Trophoblast cell (in vitro differentiated cells and primary cell): ENCODE measurements around the gene MACROD2.
"Not testable (repeated sequence)": the region's sequence is repeated elsewhere in the genome, so short reads cannot be mapped to it uniquely, and the experiment has no call there.

ENCODE experiments used
- DNase-seq, 2 donors: peaks; one replicate each; pipeline ENCODE4 v3.0.0-alpha.2; 2016
- H2AFZ ChIP-seq: 2 replicates; pipeline ENCODE4 v1.6.1; 2013; ENCODE audit warnings: low read length, moderate library complexity, mild to moderate bottlenecking; ENCODE audit not compliant: insufficient read depth, poor library complexity
- H2AK5ac ChIP-seq: 2 replicates; pipeline ENCODE4 v1.6.1; 2013; ENCODE audit warnings: mild to moderate bottlenecking, low read length
- H2BK120ac ChIP-seq: 2 replicates; pipeline ENCODE4 v1.6.1; 2013; ENCODE audit warnings: low read length, mild to moderate bottlenecking, moderate library complexity; ENCODE audit not compliant: insufficient read depth, poor library complexity
- H2BK12ac ChIP-seq: 2 replicates; pipeline ENCODE4 v1.6.1; 2013; ENCODE audit warnings: mild to moderate bottlenecking, low read length, moderate library complexity
- H2BK5ac ChIP-seq: 2 replicates; pipeline ENCODE4 v1.6.1; 2013; ENCODE audit warnings: low read length, low read depth, moderate library complexity, mild to moderate bottlenecking; ENCODE audit not compliant: poor library complexity
- H3K14ac ChIP-seq: 2 replicates; pipeline ENCODE4 v1.6.1; 2013; ENCODE audit warnings: mild to moderate bottlenecking, low read length
- H3K18ac ChIP-seq: 2 replicates; pipeline ENCODE4 v1.6.1; 2013; ENCODE audit warnings: mild to moderate bottlenecking, low read length
- H3K23ac ChIP-seq: 2 replicates; pipeline ENCODE4 v1.6.1; 2013; ENCODE audit warnings: low read length
- H3K27ac ChIP-seq: 2 replicates; pipeline ENCODE4 v1.5.1; 2013; ENCODE audit warnings: low read depth, mild to moderate bottlenecking, inconsistent platforms, low read length, moderate library complexity
- H3K27me3 ChIP-seq: 2 replicates; pipeline ENCODE4 v1.6.1; 2013; ENCODE audit warnings: inconsistent platforms, mild to moderate bottlenecking, low read length, moderate library complexity; ENCODE audit not compliant: insufficient read depth
- H3K36me3 ChIP-seq, 2 experiments: 1 replicate in 1 of 2; 2 replicates in 1 of 2; pipeline ENCODE4 v1.6.1; 2013; ENCODE audit warnings: low read length in 2 of 2, mild to moderate bottlenecking in 2 of 2, moderate library complexity in 1 of 2; ENCODE audit not compliant: insufficient read depth in 2 of 2, control insufficient read depth in 1 of 2
- H3K4ac ChIP-seq: 2 replicates; pipeline ENCODE4 v1.6.1; 2013; ENCODE audit warnings: low read depth, mild to moderate bottlenecking, low read length, moderate library complexity
- H3K4me1 ChIP-seq, 2 experiments: 1 replicate in 1 of 2; 2 replicates in 1 of 2; pipeline ENCODE4 v1.6.1; 2013; ENCODE audit warnings: low read length in 2 of 2, mild to moderate bottlenecking in 2 of 2, moderate library complexity in 1 of 2; ENCODE audit not compliant: insufficient read depth in 2 of 2, control insufficient read depth in 1 of 2
- H3K4me2 ChIP-seq: 2 replicates; pipeline ENCODE4 v1.6.1; 2013; ENCODE audit warnings: inconsistent platforms, mild to moderate bottlenecking, low read length, moderate library complexity
- H3K4me3 ChIP-seq: 2 replicates; pipeline ENCODE4 v1.5.1; 2013; ENCODE audit warnings: mild to moderate bottlenecking, low read depth, low read length, inconsistent platforms
- H3K79me1 ChIP-seq: one replicate; pipeline ENCODE4 v1.6.1; 2013; ENCODE audit warnings: low read length
- H3K79me2 ChIP-seq: 2 replicates; pipeline ENCODE4 v1.6.1; 2013; ENCODE audit warnings: low read length, mild to moderate bottlenecking; ENCODE audit not compliant: control insufficient read depth, insufficient read depth, poor library complexity
- H3K9ac ChIP-seq: 2 replicates; pipeline ENCODE4 v1.6.1; 2013; ENCODE audit warnings: mild to moderate bottlenecking, low read length
- H3K9me3 ChIP-seq: 2 replicates; pipeline ENCODE4 v1.6.1; 2013; ENCODE audit warnings: low read depth, mild to moderate bottlenecking, control low read depth, inconsistent platforms, low read length; ENCODE audit not compliant: insufficient read depth
- H4K12ac ChIP-seq: 2 replicates; pipeline ENCODE4 v1.6.1; 2013; ENCODE audit warnings: low read depth, mild to moderate bottlenecking, low read length, moderate library complexity
- H4K8ac ChIP-seq: 2 replicates; pipeline ENCODE4 v1.6.1; 2013; ENCODE audit warnings: low read depth, mild to moderate bottlenecking, low read length, moderate library complexity
- H4K91ac ChIP-seq: one replicate; pipeline ENCODE4 v1.6.1; 2013; ENCODE audit warnings: low read depth, mild to moderate bottlenecking, low read length, moderate library complexity
- WGBS: extraction: QIAGEN DNeasy Blood & Tissue Kit; methylation state at CpG from one replicate; pipeline ENCODE4 v1.1.7; 2013; ENCODE audit warnings: missing lambda C conversion rate; ENCODE audit not compliant: insufficient read length, insufficient coverage; ENCODE audit errors: extremely low coverage; 5-methylcytosine and 5-hydroxymethylcytosine counted together

Gene MACROD2

DNA sequence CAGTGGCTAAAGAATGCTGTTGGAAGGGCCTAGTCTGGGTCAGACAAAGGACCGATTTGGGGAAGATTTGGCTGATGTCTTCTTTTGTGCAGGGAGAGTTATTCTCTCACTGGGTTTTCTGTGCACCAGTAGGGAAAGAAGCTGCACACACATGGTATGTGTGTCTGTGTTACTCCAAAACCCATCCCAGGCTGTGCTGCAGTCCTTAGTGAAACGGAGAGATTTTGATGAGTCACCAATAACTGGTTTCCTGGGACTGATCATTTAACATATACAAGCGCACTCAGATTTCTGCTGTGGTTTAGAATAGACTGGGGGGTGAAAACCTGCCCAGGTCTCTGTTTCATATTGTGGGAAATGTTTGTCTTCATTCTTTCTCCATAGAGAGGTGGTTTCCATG lies 1528.1 kb downstream of the MACROD2 start:
- no peak overlapping the region for H3K9ac ChIP-seq
- no peaks in the 10 kb centered on the region for H3K79me2 ChIP-seq
- no peaks in the 10 kb centered on the region for H3K79me1 ChIP-seq
- H4K8ac ChIP-seq, result no peak overlapping the region
- H3K27me3 ChIP-seq, result no peaks in the 10 kb centered on the region
- H3K4ac ChIP-seq, result no peak overlapping the region
- no peak overlapping the region for H3K27ac ChIP-seq
- no peaks in the 10 kb centered on the region for H3K36me3 ChIP-seq
- no peak overlapping the region for H2BK5ac ChIP-seq
- H3K18ac ChIP-seq, result no peak overlapping the region
- no CpG with 5 or more reads among the region's 3 CpGs for WGBS
- H2AFZ ChIP-seq, result no peak overlapping the region
- no peak overlapping the region for H2BK120ac ChIP-seq
- no peak overlapping the region for H3K14ac ChIP-seq
- no peak overlapping the region for H3K4me2 ChIP-seq
- DNase-seq, result no peak
- H4K12ac ChIP-seq, result no peak overlapping the region
- H3K9me3 ChIP-seq, result peaks cover 2% of the 10 kb centered on the region
- H4K91ac ChIP-seq, result no peak overlapping the region
- no peaks in the 10 kb centered on the region for H3K4me1 ChIP-seq
- H3K4me3 ChIP-seq, result no peak overlapping the region
- no peak overlapping the region for H2BK12ac ChIP-seq
- no peak overlapping the region for H3K23ac ChIP-seq
- no peak overlapping the region for H2AK5ac ChIP-seq

GRCh38 chr20:15528391-15529111 lies 1533.2 kb downstream of the MACROD2 start:
- H3K18ac ChIP-seq, result no peak overlapping the region
- no peaks in the 10 kb centered on the region for H3K4me1 ChIP-seq
- H2AK5ac ChIP-seq, result no peak overlapping the region
- H4K8ac ChIP-seq, result no peak overlapping the region
- peaks cover 2% of the 10 kb centered on the region for H3K9me3 ChIP-seq
- no peak overlapping the region for H4K91ac ChIP-seq
- H3K27ac ChIP-seq, result no peak overlapping the region
- H3K27me3 ChIP-seq, result no peaks in the 10 kb centered on the region
- no peak overlapping the region for H3K4me3 ChIP-seq
- H2BK12ac ChIP-seq, result no peak overlapping the region
- peak in 1 of 2 donors; percentile 41 for DNase-seq
- H3K79me1 ChIP-seq, result no peaks in the 10 kb centered on the region
- no peak overlapping the region for H3K4me2 ChIP-seq
- H3K23ac ChIP-seq, result no peak overlapping the region
- WGBS, result no CpG with 5 or more reads among the region's 4 CpGs
- H3K14ac ChIP-seq, result no peak overlapping the region
- no peak overlapping the region for H4K12ac ChIP-seq
- no peak overlapping the region for H3K9ac ChIP-seq
- no peaks in the 10 kb centered on the region for H3K79me2 ChIP-seq
- H2BK120ac ChIP-seq, result no peak overlapping the region
- no peak overlapping the region for H2AFZ ChIP-seq
- no peaks in the 10 kb centered on the region for H3K36me3 ChIP-seq
- H3K4ac ChIP-seq, result no peak overlapping the region
- H2BK5ac ChIP-seq, result no peak overlapping the region

GRCh38 chr20:15535863-15536262 lies 1540.5 kb downstream of the MACROD2 start:
- Histone ChIP-seq H3K27me3 (no peaks in the 10 kb centered on the region), H2BK120ac (no peak overlapping the region), H2AK5ac (no peak overlapping the region), H3K36me3 (no peaks in the 10 kb centered on the region), H2BK5ac (no peak overlapping the region), H4K8ac (no peak overlapping the region), H3K9ac (no peak overlapping the region), H2BK12ac (no peak overlapping the region), H2AFZ (no peak overlapping the region), H4K12ac (no peak overlapping the region), H3K23ac (no peak overlapping the region), H3K14ac (no peak overlapping the region), H3K18ac (no peak overlapping the region), H3K4me3 (no peak overlapping the region), H3K27ac (no peak overlapping the region), H3K79me2 (no peaks in the 10 kb centered on the region), H3K9me3 (no peaks in the 10 kb centered on the region), H3K4me2 (no peak overlapping the region), H3K4ac (no peak overlapping the region), H3K79me1 (no peaks in the 10 kb centered on the region), H4K91ac (no peak overlapping the region), H3K4me1 (no peaks in the 10 kb centered on the region)
- WGBS, result no CpG with 5 or more reads among the region's 3 CpGs
- no peak for DNase-seq

DNA sequence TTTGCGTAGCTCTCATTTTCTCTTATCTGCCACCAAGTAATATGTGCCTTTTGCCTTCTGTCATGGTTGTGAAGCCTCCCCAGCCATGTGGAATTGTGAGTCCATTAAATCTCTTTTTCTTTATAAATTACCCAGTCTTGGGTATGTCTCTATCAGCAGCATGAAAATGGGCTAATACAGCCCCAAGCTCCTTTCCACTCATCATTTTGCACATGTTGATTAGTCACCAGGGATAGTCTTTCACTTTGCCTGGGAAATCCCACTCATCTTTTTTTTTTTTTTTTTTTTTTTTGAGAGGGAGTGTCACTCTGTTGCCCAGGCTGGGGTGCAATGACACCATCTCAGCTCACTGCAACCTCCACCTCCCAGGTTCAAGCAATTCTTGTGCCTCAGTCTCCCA lies 1541.9 kb downstream of the MACROD2 start:
- H3K4me2 ChIP-seq, H3K23ac ChIP-seq, H2AFZ ChIP-seq, H4K8ac ChIP-seq, H2BK12ac ChIP-seq, H3K27me3 ChIP-seq, H3K36me3 ChIP-seq, H3K4me3 ChIP-seq, H4K12ac ChIP-seq, H3K27ac ChIP-seq, DNase-seq, H2BK5ac ChIP-seq, H3K9me3 ChIP-seq, H3K18ac ChIP-seq, H4K91ac ChIP-seq, H3K4ac ChIP-seq, H2BK120ac ChIP-seq, H2AK5ac ChIP-seq, H3K9ac ChIP-seq, H3K79me1 ChIP-seq, H3K14ac ChIP-seq, H3K79me2 ChIP-seq, H3K4me1 ChIP-seq: not testable (repeated sequence)
- WGBS, result no CpG with 5 or more reads among the region's 1 CpG
